ENCODE data around the gene DAGLA.

The DAGLA gene

DNA sequence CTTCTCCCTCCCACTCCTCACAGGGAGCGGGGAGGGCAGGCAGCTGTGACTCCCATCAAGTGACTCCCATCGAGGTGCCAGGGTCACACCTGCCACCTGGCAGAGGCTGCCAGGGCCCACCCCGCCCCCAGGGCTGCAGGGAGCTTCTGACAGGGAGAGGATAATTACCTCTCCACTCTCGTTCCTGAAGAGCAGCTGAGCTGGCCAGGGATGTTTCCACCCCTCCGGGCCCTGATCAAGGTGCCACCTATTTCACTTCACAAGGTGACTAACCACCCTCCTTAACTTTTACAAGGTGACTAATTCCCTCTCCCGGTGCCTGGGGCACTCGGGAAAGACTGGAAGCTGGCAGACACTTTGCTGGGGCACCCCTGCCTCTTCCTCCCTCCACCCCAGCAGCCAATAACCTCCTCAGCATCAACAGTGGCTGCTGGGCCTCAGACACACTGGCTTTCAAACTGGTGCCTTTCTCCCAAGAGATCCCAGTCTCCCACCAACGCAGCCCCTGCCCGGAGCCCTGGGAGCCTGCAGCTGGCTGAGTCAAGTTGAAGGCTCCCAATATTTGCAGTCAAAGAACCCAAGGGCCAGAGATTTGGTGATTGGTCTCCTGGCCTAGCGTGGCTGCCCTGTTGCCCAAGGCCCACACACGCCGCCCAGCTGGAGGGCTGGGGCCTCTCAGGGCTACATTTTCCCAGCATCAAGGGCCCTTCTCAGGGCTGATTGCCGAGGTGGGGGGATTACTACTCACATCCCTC, 50.2 kb downstream of the DAGLA start:
- no peak for DNase-seq (ENCODE audit: low read depth)

DNA sequence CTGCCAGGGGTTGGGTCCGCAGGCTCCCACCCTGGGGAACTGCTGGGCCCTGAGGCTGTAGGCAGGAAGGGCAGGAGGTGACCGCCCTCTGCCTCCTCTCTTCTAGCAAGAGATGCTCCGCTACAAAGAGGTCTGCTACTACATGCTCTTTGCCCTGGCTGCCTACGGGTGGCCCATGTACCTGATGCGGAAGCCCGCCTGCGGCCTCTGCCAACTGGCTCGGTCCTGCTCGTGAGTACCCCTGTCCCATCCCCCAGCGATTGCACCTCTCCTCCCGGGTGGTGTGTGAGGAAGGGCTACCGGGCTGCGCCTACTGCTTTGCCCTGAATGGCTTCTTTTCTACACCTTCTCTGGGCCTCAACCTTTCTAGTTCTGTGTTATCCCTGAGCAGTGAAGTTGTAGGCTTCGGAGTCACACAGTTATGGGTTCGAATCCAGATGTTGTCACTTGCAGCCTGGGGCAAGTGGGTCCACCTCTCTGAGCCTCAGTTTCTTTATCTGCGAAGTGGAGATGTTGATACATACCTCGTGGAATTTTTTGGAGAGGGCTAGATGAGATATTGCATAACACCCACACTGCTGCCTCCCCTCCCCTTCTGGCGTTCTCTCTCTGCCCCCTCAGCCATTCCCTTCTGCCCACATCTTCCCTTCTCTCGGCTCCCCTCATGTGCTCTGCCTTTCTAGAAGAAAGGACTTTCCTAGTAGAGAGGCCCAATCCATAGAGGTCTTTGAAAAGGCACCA, 51.2 kb downstream of the DAGLA start:
- no peak for DNase-seq (ENCODE audit: low read depth)

DNA sequence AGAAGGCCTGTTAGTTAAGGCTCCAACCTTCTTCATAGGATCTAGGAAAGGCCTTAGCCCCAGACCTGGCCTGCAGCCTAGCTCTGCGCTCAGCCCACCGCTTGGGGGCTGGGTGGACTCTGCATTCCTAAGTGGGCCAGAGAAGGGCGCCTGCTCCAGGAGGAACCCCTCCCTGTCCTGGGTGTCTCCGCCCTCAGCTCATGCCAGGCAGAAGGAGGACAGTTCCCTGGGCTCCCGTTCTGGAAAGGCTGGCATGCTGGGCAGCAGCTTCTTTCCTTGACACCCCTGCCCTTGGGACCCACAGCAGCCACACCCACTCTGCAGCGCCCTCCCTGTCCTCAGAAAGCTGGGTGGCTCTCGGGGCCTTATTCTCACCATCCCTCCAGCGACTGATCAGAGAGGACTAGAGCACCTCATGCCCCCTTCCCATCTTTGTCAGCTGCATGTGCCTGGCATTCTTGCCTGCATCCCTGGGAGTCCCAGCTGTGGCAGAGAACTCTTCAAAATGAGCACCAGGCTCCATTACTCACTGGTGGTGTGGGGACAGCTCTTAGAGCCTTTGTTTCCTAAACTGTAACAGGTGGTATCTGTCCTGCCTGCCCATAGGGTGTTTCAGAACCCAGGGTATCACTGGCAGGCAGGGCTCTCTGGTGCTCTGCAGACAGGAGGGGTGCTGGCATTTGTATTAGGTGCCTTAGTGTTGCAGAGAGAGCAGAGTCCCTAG, 51.9 kb downstream of the DAGLA start:
- no peak for DNase-seq (ENCODE audit: low read depth)

DNA sequence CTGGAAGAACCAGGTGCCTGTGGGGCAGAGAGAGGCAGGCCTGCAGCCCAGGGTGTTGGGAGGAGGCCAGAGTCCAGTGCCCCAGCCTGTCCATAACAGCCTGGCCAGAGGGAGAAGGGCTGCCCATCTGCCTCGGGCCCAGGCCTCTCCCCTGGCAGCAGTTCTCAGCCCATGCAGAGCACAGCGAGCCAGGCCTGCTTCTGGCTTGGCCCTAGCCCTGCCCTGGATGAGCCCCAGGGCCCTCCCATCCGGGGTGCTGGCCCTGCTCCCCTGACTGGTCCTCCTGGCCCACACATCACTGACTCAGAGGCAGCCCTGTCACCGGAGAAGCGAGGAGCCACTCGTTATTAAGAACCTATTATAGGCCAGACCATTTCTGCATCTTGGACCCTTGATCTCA, 52.5 kb downstream of the DAGLA start:
- DNase-seq (ENCODE audit: low read depth), result no peak

DNA sequence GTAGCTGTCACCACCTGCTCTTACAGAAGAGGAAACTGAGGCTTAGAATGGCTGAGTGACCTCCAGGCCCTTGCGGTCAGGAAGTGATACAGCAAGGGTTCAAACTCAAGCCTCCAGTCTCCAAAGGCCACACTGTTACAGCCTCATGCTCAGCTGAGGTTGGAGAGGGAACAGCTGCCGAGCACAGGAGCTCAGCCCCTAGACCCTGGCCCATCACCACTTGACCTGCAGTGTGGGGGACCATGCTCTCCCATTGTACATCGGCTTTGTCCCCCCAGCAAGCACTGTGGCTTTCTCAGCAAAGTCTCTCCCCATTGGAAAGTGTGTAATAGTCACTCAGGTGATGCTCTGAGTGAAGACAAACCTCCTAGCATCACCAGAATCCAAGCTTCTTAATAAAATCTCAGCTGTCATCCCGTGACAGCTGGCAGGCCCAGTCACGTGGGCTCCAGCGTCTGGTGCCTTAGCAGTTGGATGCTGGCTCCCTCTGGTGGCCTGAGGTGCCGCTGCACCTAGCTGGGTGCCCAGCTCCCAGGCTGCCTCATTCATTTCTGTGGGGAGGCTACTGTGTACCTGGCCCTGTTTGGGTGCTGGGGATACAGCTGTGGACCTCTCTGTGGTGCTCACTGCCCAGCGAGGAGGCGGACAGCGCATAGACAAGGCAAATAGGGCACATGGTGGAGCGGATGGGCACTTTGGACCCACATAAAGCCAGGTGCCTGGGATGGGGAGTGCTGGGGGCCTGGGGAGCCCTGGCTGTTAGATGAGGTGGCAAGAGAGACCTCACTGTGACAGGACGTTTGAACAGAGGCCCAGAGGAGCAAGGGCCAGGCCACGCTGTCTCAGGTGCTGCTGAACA, 53.2 kb downstream of the DAGLA start:
- DNase-seq (ENCODE audit: low read depth), result no peak

DNA sequence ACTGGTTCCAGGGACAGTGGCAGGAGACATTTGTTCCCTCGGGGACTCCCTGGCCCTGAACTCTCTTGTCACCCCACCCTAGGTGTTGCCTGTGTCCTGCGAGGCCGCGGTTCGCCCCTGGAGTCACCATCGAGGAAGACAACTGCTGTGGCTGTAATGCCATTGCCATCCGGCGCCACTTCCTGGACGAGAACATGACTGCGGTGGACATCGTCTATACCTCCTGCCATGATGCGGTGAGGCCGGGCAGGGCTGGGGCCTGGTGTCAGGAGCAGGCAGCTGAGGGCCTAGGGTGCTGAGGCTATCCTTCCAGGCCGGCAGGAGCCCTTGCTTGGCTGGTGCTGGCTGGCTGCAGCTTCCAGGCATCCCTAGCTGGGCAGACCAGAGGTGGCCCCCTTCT, 54.6 kb downstream of the DAGLA start:
- no peak for DNase-seq (ENCODE audit: low read depth)

DNA sequence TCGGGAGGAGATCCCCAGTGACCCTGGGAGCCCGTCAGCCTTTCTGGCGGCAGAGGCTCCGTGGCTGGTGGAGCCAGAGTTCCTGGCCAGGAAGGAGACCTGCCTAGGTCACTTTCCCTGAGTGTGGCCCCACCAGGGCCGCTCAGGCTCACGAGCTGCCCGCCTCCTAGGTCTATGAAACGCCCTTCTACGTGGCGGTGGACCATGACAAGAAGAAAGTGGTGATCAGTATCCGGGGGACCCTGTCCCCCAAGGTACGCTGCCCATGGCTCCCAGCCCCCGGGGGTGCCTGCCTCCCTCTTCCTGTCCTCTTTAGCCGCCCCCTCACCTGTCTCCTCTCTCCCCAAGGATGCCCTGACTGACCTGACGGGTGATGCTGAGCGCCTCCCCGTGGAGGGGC, 55.2 kb downstream of the DAGLA start:
- DNase-seq (ENCODE audit: low read depth), result no peak

DNA sequence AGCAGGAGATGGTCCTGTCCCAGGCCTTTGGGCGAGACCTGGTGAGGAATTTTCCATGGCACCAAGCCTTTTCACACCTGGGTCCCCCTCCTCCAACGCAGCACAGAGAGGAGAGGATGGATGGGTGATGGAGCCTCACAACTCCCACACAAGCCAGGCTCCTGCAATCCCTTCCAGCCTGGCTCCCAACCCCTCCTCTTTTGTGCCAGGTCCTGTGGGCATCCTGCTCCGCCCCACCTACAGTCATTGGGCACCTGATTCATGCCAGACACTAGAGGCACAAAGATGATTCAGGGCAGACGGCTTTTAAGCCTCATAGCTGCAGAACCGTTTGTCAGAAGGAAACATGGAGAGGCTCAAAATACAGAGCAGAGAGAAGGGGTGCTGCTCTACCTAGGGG, 56.1 kb downstream of the DAGLA start:
- DNase-seq (ENCODE audit: low read depth), result no peak

DNA sequence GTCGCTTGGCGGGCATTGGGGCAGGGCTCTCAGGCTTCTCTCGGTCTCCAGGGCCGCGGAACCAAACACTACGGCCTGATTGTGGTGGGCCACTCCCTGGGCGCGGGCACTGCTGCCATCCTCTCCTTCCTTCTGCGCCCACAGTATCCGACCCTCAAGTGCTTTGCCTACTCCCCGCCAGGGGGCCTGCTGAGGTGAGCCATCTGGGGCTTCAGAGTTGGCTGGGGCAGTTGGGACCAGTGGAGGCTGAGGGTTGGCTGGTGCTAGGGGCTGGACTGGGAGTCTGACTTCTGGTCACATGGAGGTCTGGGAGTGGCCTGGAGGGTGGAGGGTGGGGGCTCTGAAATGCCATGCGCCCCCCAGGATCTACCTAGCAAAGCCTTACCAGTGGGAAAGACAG, 56.9 kb downstream of the DAGLA start:
- DNase-seq (ENCODE audit: low read depth), result no peak

DNA sequence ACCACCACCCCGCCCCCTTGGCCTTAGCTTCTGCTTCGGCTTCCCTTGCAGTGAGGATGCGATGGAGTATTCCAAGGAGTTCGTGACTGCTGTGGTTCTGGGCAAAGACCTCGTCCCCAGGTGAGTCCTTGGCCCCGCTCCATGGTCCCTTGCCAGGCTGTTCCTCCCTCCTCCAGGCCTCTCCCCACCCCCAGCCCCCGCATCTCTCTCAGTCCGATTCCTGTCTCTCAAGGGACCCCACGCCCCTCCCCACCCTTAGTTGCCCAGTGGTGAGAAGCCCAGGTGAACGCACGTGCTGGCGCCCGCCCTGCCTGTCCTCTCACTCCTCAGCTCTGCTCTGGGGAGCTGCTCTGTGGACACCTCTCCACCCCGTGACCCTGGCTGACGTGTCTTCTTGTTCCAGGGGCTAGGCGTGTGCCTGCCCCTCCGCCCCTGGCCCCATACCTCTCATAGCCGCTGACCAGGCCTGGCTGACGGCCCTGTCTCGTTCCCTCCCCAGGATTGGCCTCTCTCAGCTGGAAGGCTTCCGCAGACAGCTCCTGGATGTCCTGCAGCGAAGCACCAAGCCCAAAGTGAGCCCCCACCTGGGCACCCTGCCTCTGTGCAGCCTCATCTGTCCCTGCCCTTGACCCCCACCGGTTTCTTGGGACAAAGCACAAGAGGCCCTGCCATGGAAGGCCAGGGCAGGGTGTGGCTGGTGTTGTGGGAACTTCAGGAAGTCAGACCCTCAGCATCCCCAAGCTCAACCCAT, 57.6 kb downstream of the DAGLA start:
- DNase-seq (ENCODE audit: low read depth), result no peak

DNA sequence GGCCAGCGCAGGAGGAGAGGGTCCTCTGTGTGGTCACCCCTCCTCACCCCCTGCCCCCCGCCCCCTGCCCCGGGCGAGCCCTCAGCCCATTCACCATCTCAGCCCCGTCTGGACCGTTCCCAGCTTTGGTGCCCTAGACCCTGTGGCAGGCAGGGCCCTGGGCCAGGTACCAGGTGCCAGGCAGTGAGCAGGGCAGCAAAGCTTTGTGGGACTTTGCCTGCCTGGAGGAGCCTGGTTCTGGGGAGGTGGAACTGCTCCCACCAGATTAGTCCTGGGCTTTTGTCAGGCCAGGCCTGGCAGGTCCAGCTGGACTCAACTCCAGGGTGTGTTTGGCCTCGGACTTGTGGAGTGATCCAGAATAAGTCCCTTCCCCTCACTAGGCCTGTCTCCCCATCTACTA, 58.6 kb downstream of the DAGLA start:
- no peak for DNase-seq (ENCODE audit: low read depth)

DNA sequence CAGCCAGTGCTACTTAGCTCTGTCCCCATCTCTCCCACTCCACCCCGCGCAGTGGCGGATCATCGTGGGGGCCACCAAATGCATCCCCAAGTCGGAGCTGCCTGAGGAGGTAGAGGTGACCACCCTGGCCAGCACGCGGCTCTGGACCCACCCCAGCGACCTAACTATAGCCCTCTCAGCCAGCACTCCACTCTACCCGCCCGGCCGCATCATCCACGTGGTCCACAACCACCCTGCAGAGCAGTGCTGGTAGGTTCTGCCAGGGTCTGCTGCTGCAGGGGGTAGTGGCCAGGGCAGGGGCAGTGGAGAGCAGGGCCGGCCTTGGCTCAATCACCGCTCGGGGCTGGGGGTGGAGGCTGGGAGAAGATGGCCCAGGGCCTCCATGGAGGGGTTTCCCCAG, 59.2 kb downstream of the DAGLA start:
- no peak for DNase-seq (ENCODE audit: low read depth)

DNA sequence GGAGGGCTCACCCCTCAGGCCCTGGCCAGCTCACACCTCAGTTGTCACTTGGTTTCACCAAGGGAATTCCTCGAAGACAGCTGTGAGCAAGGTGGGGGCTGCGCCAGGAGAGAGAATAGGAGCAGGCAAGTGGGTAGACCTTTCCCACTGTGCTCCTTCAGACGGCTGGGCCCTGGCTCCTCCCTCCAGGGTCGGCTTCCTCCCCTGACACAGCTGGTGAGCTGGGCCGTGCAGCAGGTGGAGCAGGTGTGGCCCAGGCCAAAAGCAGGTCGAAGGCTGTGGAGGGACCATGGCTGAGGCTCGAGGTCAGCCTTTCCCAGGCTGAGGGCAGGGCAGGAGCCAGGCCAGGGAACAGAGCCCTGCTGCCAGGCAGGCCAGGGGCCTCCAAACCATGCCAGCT, 59.8 kb downstream of the DAGLA start:
- DNase-seq (ENCODE audit: low read depth), result no peak

DNA sequence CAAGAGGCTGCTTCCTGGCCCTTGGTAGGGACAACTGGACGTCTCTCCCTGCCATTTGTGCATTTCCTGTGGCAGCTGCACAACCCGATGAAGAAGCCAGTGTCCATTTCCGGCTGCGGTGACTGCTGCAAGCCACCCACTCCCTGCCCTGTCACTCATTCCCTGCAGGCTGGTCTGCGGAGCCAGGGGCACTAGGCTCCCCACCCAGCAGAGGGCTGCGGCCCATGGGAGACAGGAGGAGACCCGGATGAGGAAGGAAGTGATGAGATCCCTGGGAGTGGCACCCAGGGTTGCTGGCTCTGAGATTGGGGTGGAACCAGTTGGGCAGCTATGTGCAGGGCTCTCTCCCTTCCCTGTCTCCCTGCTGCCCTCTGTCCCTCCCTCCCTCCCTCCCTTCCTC, 62.2 kb downstream of the DAGLA start:
- DNase-seq (ENCODE audit: low read depth), result no peak

DNA sequence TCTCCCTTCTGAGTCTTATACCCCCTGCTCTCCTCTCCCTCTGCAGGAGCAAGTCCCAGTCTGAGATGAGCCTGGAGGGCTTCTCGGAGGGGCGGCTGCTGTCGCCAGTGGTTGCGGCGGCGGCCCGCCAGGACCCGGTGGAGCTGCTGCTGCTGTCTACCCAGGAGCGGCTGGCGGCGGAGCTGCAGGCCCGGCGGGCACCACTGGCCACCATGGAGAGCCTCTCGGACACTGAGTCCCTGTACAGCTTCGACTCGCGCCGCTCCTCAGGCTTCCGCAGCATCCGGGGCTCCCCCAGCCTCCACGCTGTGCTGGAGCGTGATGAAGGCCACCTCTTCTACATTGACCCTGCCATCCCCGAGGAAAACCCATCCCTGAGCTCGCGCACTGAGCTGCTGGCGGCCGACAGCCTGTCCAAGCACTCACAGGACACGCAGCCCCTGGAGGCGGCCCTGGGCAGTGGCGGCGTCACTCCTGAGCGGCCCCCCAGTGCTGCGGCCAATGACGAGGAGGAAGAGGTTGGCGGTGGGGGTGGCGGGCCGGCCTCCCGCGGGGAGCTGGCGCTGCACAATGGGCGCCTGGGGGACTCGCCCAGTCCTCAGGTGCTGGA, 63.4 kb downstream of the DAGLA start:
- DNase-seq (ENCODE audit: low read depth), result no peak

DNA sequence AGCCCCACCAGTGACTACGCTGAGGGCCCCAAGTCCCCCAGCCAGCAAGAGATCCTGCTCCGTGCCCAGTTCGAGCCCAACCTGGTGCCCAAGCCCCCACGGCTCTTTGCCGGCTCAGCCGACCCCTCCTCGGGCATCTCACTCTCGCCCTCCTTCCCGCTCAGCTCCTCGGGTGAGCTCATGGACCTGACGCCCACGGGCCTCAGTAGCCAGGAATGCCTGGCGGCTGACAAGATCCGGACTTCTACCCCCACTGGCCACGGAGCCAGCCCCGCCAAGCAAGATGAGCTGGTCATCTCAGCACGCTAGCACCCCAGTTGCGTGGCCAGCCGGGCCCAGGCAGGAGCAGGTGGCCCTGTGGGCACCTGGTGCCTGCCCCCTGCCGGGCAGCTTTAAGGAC, 64.0 kb downstream of the DAGLA start:
- DNase-seq (ENCODE audit: low read depth), result no peak

DNA sequence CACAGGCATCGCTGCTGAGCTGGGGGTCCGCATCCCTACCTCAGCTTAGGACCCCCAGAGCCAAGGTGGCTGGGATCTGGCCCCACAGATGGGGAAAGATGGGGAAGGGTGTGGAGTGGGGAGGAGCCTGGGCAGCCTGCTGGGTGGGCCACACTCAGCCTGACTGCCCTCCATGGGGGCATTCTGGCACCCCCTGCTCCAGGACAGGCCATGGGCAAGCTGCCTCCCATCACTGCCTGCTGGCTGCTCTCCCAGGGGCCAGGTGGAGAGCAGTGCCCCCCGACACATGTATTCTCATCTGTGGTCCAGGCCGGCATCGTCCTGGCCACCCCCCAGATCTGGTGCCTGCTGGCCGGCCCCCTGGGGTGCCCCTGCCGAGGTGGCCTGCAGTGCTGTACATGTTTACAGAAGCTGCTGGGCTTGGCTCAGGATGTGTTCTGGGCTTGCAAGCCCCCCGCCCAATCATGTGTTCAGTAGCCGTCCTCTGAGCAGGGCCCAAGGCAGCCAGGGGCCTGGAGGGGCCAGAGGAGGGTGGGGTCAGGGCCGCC, 64.5 kb downstream of the DAGLA start:
- no peak for DNase-seq (ENCODE audit: low read depth)

DNA sequence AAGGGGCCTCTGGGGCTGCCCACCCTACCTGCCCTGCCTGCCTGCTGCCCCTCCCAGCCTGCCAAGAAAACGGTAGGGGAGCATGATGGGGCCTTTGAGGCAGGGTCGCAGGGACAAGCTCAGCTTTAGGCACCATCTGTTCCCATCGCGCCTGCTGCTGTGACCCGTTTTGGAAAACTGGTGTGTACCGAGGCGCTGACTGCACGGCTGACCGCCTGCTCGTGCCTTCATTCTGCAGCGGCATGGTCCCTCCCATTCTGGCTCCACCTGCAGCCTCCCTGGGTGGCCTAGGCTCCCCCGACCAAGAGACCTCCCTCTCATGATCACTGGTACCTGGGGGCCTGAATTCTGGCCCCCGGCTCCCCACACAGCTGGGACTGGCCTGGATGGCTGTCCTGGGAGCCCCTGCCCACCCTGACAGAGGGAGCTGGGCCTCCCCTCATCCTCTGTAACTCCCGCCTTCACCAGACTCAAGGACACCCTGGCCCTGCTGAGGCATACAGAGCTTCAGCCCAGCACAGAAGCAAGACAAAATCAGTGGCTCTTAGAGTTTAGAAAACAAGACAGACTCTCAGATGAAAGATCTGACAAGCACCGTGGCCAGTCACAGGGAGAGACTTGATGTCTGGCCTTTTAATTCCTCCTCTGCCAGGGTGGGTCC, 65.7 kb downstream of the DAGLA start:
- DNase-seq (ENCODE audit: low read depth), result no peak

DNA sequence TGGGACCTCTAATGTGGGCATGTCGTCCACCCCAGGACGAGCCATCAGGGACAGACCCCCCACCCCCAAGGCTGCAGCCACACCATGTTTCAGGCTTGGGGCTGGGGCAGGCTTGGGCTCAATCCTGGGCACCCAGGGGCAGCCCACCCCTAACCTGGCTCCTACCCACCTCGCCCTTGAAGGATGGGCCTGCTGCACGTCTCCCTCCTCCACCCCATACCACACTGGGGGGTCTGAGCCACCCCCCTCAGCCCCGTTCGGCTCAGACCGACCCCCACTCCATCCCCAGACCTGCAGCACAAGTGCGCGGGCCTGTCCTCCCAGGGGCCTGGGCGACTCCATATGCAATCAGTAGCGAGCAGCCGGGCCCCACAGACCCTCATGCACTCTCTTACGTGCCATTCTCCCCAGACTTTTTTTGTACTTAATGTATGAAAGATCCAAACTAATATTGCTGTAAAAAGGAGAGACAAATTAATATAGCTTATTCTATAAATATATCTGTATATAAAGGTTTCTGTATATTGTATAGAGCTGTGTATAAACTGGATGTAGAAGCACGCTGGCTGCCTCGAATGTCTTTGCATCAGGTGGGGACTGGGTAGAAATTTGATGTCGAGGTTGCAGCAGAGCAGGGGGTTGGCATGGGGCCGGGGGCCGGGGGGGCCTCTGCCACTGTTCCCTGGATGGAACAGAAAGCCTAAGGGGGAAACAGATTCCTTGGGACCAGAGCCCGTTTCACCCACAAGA, 66.4 kb downstream of the DAGLA start:
- no peak for DNase-seq (ENCODE audit: low read depth)

Measured in non-pigmented ciliary epithelial cell (primary cell).